GM18951 (cell line): ENCODE measurements around the gene NRN1L.
A peak's percentile ranks its signal among the peaks of the same experiment; 100 is the strongest.

Experiments used
- POLR2A ChIP-seq: IDR thresholded peaks from 4 replicates; pipeline ENCODE4 v1.6.1; 2011; ENCODE audit warnings: mild to moderate bottlenecking; ENCODE audit not compliant: insufficient read length, insufficient read depth; ENCODE audit errors: extremely low read depth
- in situ Hi-C: fragments of 300-500 bp; cut with MboI; formaldehyde crosslinking; loops from one replicate; pipeline ENCODE4 v1.12.0; 2022; ENCODE audit warnings: low sequenced_read_pairs, mixed read lengths, inconsistent platforms; ENCODE audit not compliant: unreplicated experiment

The NRN1L gene

DNA sequence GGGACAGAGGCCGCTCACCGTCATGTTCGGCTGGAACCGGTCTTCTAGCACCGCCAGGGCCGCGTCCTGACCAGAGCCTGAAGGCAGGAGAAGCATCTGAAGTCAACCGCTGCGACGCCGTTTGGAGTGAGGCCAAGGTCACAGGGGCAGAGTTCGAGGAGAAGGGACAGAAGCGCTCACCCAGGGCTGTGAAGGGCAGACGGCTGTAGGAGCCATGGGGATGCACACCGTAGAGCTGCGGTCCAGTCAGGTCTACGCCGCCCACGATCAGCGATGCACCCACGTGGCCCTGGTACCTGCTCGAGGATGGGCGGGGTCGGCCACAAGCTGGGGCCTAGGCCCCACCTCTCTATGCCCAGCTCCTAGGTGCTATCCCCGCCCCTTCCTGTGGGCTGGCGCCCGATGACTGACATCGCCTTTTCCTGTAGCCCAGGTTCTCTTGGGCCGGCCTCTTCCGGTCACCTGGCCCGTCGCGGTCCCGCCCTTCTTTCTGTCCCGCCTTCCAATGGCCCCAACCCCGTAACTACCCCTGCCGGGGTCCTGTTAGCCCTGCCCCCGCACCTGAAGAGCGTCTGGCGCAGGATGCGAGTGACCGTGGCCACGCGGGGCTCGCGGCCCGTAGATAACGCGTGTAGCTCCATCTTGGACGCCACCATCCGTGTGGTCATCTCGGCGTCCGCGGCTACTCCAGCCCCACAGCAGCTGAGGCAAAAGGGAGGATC is 50.9 kb downstream of the NRN1L start:
- peak; percentile 93 for TF ChIP-seq POLR2A
- in situ Hi-C loops: no loop called here
